Measurements from ENCODE around the gene GPC4. TPM values are rescaled to one million over a fixed set of nuclear protein-coding genes. Genes with fewer than 3 reads are reported as not detected.

The GPC4 gene
- total and polyA plus RNA-seq, 2 experiments from 2014 or later = 124 to 183 TPM

- peaks cover 4% of the 10 kb centered on the region for H3K27me3 Mint-ChIP-seq (ENCODE audit: insufficient read depth, low read depth, poor library complexity)
- H3K27me3 ChIP-seq (ENCODE audit: insufficient read depth) = no peaks in the 10 kb centered on the region
- peak overlapping the region; percentile 67; the same call in 1 of the 2 replicates for H3K27ac ChIP-seq (ENCODE audit: low read depth)
- peaks cover 100% of the 10 kb centered on the region for H3K79me2 ChIP-seq (replicated peaks; ENCODE audit: insufficient read depth)
- H3K4me3 Mint-ChIP-seq = no peak overlapping the region
- H3K9me2 ChIP-seq (ENCODE audit: insufficient read depth) = no peaks in the 10 kb centered on the region
- no peaks in the 10 kb centered on the region for H3F3A ChIP-seq (replicated peaks; ENCODE audit: low read depth)
- H3K4me2 ChIP-seq = no peak overlapping the region
- H3K36me3 Mint-ChIP-seq (ENCODE audit: low read depth) = no peaks in the 10 kb centered on the region; the same call in 2 of the 3 replicates
- DNase-seq (ENCODE audit: low spot score) (no peak), ATAC-seq (no peak)
- no peaks in the 10 kb centered on the region for H3K9me3 Mint-ChIP-seq
- TF ChIP-seq CREB1 (CRISPR knock-in tag; IDR thresholded peaks at IDR 0.05; ENCODE audit: low read depth) = no peak
- TF ChIP-seq NANOG (IDR thresholded peaks at IDR 0.05; ENCODE audit: borderline replicate concordance) = no peak
- TF ChIP-seq EZH2 (IDR thresholded peaks at IDR 0.05; ENCODE audit: low read depth, unreplicated experiment) = no peak
- no peak for TF ChIP-seq EZH2phosphoT487 (IDR thresholded peaks at IDR 0.05; ENCODE audit: unreplicated experiment)
- no peak for TF ChIP-seq JUNB (IDR thresholded peaks at IDR 0.05; ENCODE audit: unreplicated experiment)
- no peak for TF ChIP-seq ETS1 (IDR thresholded peaks at IDR 0.05)
- no peak for TF ChIP-seq ZNF331 (CRISPR knock-in tag; IDR thresholded peaks at IDR 0.05; ENCODE audit: low read depth)
- TF ChIP-seq STAT1 (IDR thresholded peaks at IDR 0.05; ENCODE audit: unreplicated experiment) = no peak
- TF ChIP-seq, protein P1, sequence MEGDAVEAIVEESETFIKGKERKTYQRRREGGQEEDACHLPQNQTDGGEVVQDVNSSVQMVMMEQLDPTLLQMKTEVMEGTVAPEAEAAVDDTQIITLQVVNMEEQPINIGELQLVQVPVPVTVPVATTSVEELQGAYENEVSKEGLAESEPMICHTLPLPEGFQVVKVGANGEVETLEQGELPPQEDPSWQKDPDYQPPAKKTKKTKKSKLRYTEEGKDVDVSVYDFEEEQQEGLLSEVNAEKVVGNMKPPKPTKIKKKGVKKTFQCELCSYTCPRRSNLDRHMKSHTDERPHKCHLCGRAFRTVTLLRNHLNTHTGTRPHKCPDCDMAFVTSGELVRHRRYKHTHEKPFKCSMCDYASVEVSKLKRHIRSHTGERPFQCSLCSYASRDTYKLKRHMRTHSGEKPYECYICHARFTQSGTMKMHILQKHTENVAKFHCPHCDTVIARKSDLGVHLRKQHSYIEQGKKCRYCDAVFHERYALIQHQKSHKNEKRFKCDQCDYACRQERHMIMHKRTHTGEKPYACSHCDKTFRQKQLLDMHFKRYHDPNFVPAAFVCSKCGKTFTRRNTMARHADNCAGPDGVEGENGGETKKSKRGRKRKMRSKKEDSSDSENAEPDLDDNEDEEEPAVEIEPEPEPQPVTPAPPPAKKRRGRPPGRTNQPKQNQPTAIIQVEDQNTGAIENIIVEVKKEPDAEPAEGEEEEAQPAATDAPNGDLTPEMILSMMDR (conservative IDR thresholded peaks at IDR 0.05; ENCODE audit: low read depth in 2 of 2) = no peak
- TF ChIP-seq, protein P2, sequence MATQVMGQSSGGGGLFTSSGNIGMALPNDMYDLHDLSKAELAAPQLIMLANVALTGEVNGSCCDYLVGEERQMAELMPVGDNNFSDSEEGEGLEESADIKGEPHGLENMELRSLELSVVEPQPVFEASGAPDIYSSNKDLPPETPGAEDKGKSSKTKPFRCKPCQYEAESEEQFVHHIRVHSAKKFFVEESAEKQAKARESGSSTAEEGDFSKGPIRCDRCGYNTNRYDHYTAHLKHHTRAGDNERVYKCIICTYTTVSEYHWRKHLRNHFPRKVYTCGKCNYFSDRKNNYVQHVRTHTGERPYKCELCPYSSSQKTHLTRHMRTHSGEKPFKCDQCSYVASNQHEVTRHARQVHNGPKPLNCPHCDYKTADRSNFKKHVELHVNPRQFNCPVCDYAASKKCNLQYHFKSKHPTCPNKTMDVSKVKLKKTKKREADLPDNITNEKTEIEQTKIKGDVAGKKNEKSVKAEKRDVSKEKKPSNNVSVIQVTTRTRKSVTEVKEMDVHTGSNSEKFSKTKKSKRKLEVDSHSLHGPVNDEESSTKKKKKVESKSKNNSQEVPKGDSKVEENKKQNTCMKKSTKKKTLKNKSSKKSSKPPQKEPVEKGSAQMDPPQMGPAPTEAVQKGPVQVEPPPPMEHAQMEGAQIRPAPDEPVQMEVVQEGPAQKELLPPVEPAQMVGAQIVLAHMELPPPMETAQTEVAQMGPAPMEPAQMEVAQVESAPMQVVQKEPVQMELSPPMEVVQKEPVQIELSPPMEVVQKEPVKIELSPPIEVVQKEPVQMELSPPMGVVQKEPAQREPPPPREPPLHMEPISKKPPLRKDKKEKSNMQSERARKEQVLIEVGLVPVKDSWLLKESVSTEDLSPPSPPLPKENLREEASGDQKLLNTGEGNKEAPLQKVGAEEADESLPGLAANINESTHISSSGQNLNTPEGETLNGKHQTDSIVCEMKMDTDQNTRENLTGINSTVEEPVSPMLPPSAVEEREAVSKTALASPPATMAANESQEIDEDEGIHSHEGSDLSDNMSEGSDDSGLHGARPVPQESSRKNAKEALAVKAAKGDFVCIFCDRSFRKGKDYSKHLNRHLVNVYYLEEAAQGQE (IDR thresholded peaks at IDR 0.05; ENCODE audit: unreplicated experiment) = no peak
- no peak for TF ChIP-seq POLR2AphosphoS5 (IDR thresholded peaks at IDR 0.05; ENCODE audit: low read depth)
- TF ChIP-seq ZNF114 (CRISPR knock-in tag; IDR thresholded peaks at IDR 0.05) = no peak
- H3K4me3 ChIP-seq = no peak overlapping the region
- H3K36me3 ChIP-seq (ENCODE audit: insufficient read depth) = no peaks in the 10 kb centered on the region
- peaks cover 51% of the 10 kb centered on the region for H4K20me1 ChIP-seq (replicated peaks; ENCODE audit: insufficient read depth)
- peaks cover 68% of the 10 kb centered on the region for H3K4me1 ChIP-seq (ENCODE audit: insufficient read depth)
- H2AFZ ChIP-seq = no peak overlapping the region
- peaks cover 59% of the 10 kb centered on the region for H3K4me1 Mint-ChIP-seq
- H3K27ac Mint-ChIP-seq = no peak overlapping the region
These were observed 50.4 kb downstream of the GPC4 start for GRCh38 chrX:133364865-133365264.

All from GM23338 (cell line).